ENCODE results near the gene ATP2C2. TPM values are rescaled to one million over a fixed set of nuclear protein-coding genes. Genes with fewer than 3 reads are reported as not detected.

The ATP2C2 gene
- total RNA-seq, 1 donor, result not detected

- no peaks in the 10 kb centered on the region for H3K27me3 ChIP-seq (ENCODE audit: insufficient read depth, low read length)
- no peak for TF ChIP-seq CTCF (IDR thresholded peaks at IDR 0.05; ENCODE audit: extremely low read depth, low read depth, low read length)
- H3K79me2 ChIP-seq (ENCODE audit: insufficient read depth, low read length), result no peaks in the 10 kb centered on the region
- no peak overlapping the region for H3K4me3 ChIP-seq (ENCODE audit: insufficient read depth, low read length)
- peaks cover 62% of the 10 kb centered on the region for H3K36me3 ChIP-seq (ENCODE audit: insufficient read depth, low read length)
- H3K9me3 ChIP-seq (ENCODE audit: low read depth, low read length), result no peaks in the 10 kb centered on the region
- no peak overlapping the region for H2AFZ ChIP-seq (ENCODE audit: low read length)
- H3K4me1 ChIP-seq (ENCODE audit: insufficient read depth, low read length), result peaks cover 17% of the 10 kb centered on the region
- no peak overlapping the region for H3K4me2 ChIP-seq (ENCODE audit: insufficient read depth, low read length)
- no peak for DNase-seq (ENCODE audit: insufficient read length, low spot score, missing footprints)
- H4K20me1 ChIP-seq (ENCODE audit: insufficient read depth, low read length), result peaks cover 41% of the 10 kb centered on the region
- H3K27ac ChIP-seq (ENCODE audit: low read depth, low read length), result no peak overlapping the region
Measured at GRCh38 chr16:84481051-84481735, 112.9 kb downstream of the ATP2C2 start.

- no peak for TF ChIP-seq CTCF (IDR thresholded peaks at IDR 0.05; ENCODE audit: extremely low read depth, low read depth, low read length)
- Histone ChIP-seq H3K79me2 (ENCODE audit: insufficient read depth, low read length) (no peaks in the 10 kb centered on the region), H3K4me2 (ENCODE audit: insufficient read depth, low read length) (no peak overlapping the region), H3K9me3 (ENCODE audit: low read depth, low read length) (no peaks in the 10 kb centered on the region), H3K4me1 (ENCODE audit: insufficient read depth, low read length) (peaks cover 17% of the 10 kb centered on the region), H3K27me3 (ENCODE audit: insufficient read depth, low read length) (no peaks in the 10 kb centered on the region), H4K20me1 (ENCODE audit: insufficient read depth, low read length) (peaks cover 41% of the 10 kb centered on the region), H3K4me3 (ENCODE audit: insufficient read depth, low read length) (no peak overlapping the region), H3K27ac (ENCODE audit: low read depth, low read length) (no peak overlapping the region), H2AFZ (ENCODE audit: low read length) (no peak overlapping the region), H3K36me3 (ENCODE audit: insufficient read depth, low read length) (peaks cover 67% of the 10 kb centered on the region)
- DNase-seq (ENCODE audit: insufficient read length, low spot score, missing footprints), result no peak
Measured at GRCh38 chr16:84482001-84482891, 113.9 kb downstream of the ATP2C2 start.

- no peak overlapping the region for H3K4me3 ChIP-seq (ENCODE audit: insufficient read depth, low read length)
- peaks cover 74% of the 10 kb centered on the region for H3K36me3 ChIP-seq (ENCODE audit: insufficient read depth, low read length)
- no peaks in the 10 kb centered on the region for H3K27me3 ChIP-seq (ENCODE audit: insufficient read depth, low read length)
- H3K9me3 ChIP-seq (ENCODE audit: low read depth, low read length), result no peaks in the 10 kb centered on the region
- no peak overlapping the region for H2AFZ ChIP-seq (ENCODE audit: low read length)
- DNase-seq (ENCODE audit: insufficient read length, low spot score, missing footprints), result no peak
- peaks cover 12% of the 10 kb centered on the region for H3K4me1 ChIP-seq (ENCODE audit: insufficient read depth, low read length)
- H3K27ac ChIP-seq (ENCODE audit: low read depth, low read length), result no peak overlapping the region
- no peak for TF ChIP-seq CTCF (IDR thresholded peaks at IDR 0.05; ENCODE audit: extremely low read depth, low read depth, low read length)
- H3K79me2 ChIP-seq (ENCODE audit: insufficient read depth, low read length), result no peaks in the 10 kb centered on the region
- H4K20me1 ChIP-seq (ENCODE audit: insufficient read depth, low read length), result peaks cover 34% of the 10 kb centered on the region
- no peak overlapping the region for H3K4me2 ChIP-seq (ENCODE audit: insufficient read depth, low read length)
Measured at GRCh38 chr16:84482951-84483881, 114.9 kb downstream of the ATP2C2 start.

Measured in osteoblast (primary cell).